Body of pancreas (tissue), 4 donors: ENCODE results near the gene ARID1B.

ENCODE experiments used
- CTCF ChIP-seq, 7 experiments: fragments of 450-650 bp in 4 of 7; fragments of 200-600 bp in 3 of 7; sonication (generic) in 3 of 7; IDR thresholded peaks; one replicate each; pipeline ENCODE4 v1.5.1; 2016 to 2019; ENCODE audit warnings: antibody characterized with exemption in 7 of 7
- POLR2A ChIP-seq, 3 donors: fragments of 450-650 bp; IDR thresholded peaks; one replicate each; pipeline ENCODE4 v1.6.1; 2016; ENCODE audit warnings: antibody characterized with exemption in 3 of 3, mild to moderate bottlenecking in 2 of 3

- TF ChIP-seq POLR2A (IDR thresholded peaks at IDR 0.05) (no peak), CTCF (IDR thresholded peaks at IDR 0.05) (no peak)
Measured at GRCh38 chr6:156974830-156975261, 197.7 kb downstream of the ARID1B start.
